K562 (cell line): Measurements from ENCODE around the gene FOXO3. TPM values are rescaled to one million over a fixed set of nuclear protein-coding genes. Genes with fewer than 3 reads are reported as not detected.
"Not testable (repeated sequence)": the region's sequence is repeated elsewhere in the genome, so short reads cannot be mapped to it uniquely, and the experiment has no call there.

Experiments
- ATAC-seq: fragments of 200-7000 bp; cut with Tn5 transposase; 3 replicates; pipeline ENCODE4 v1.9.1; 2020; ENCODE audit warnings: moderate library complexity
- BruUV-seq: library from RNA; stranded (reverse); fragments of 400-500 nt; replicated peaks from 2 replicates; lab custom pipeline; 2021; lab: Mats Ljungman, UMichigan
- CTCF ChIA-PET: fragments of 300-600 bp; formaldehyde crosslinking; extraction: SDS; loops from one replicate; lab custom pipeline; 2021; ENCODE audit warnings: low intra/inter-chr PET ratio; lab: Yijun Ruan, JAX
- POLR2A ChIA-PET: fragments of 300-600, 350-650 bp; sonication (Branson Sonifier 250); formaldehyde crosslinking; extraction: SDS; loops from one replicate; lab custom pipeline; 2021; ENCODE audit warnings: antibody characterized with exemption, inconsistent platforms; lab: Yijun Ruan, JAX
- DNase-seq, 4 experiments: peaks; one replicate each; pipeline versions ENCODE4 v3.0.0 to v3.0.0-alpha.2; 2011 to 2018; ENCODE audit warnings: low spot score in 3 of 4, mixed read lengths in 3 of 4; ENCODE audit errors: extremely low read depth in 1 of 4
- FAIRE-seq: peaks from 2 replicates; lab custom pipeline; 2011; peaks lifted over from hg19 to GRCh38; lab: Jason Lieb, UNC
- H2AFZ ChIP-seq: 2 replicates; pipeline ENCODE4 v1.6.0; 2011; ENCODE audit warnings: low read depth, low read length, control low read depth, inconsistent platforms
- H3K27ac ChIP-seq: fragments of 200-600 bp; 3 replicates; pipeline ENCODE4 v1.8.0; 2011; ENCODE audit warnings: low read depth, mild to moderate bottlenecking, control low read depth, inconsistent platforms, low read length, moderate library complexity, mixed read lengths; ENCODE audit errors: extremely low read depth
- H3K27me3 ChIP-seq, 2 experiments: fragments of 300-600 bp in 1 of 2; 2 replicates in 1 of 2; 3 replicates in 1 of 2; pipeline versions ENCODE4 v1.6.0 to v1.8.0; 2011; ENCODE audit warnings: inconsistent platforms in 2 of 2, low read length in 2 of 2, mild to moderate bottlenecking in 1 of 2, mixed read lengths in 1 of 2, moderate library complexity in 1 of 2; ENCODE audit not compliant: control insufficient read depth in 2 of 2, insufficient read depth in 2 of 2
- H3K36me3 ChIP-seq: fragments of 300-600 bp; 3 replicates; pipeline ENCODE4 v1.8.0; 2011; ENCODE audit warnings: mild to moderate bottlenecking, low read length, inconsistent platforms; ENCODE audit not compliant: control insufficient read depth, insufficient read depth
- H3K4me1 ChIP-seq, 2 experiments: fragments of 200-600 bp in 1 of 2; replicated peaks in 1 of 2; 2 replicates in 1 of 2; 3 replicates in 1 of 2; pipeline versions ENCODE4 v1.5.1 to v1.8.0; 2011; ENCODE audit warnings: inconsistent platforms in 2 of 2, low read length in 2 of 2, mild to moderate bottlenecking in 1 of 2, mixed read lengths in 1 of 2, moderate library complexity in 1 of 2; ENCODE audit not compliant: control insufficient read depth in 2 of 2, insufficient read depth in 2 of 2
- H3K4me2 ChIP-seq: 2 replicates; pipeline ENCODE4 v1.6.1; 2011; ENCODE audit warnings: low read length, control low read depth, inconsistent platforms, mixed read lengths; ENCODE audit not compliant: insufficient read depth
- H3K4me3 ChIP-seq: fragments of 200-600 bp; sonication (generic), shearing (Covaris generic); 2 replicates; pipeline ENCODE4 v1.5.1; 2016; ENCODE audit warnings: control low read depth, inconsistent platforms
- H3K79me2 ChIP-seq: fragments of 200-600 bp; 3 replicates; pipeline ENCODE4 v1.8.0; 2011; ENCODE audit warnings: low read length, inconsistent platforms; ENCODE audit not compliant: control insufficient read depth, insufficient read depth
- H3K9ac ChIP-seq, 2 experiments: 2 replicates each; pipeline versions ENCODE4 v1.6.0 to v1.6.1; 2011; ENCODE audit warnings: low read depth in 2 of 2, low read length in 2 of 2, control low read depth in 1 of 2, inconsistent platforms in 1 of 2, mild to moderate bottlenecking in 1 of 2, mixed read lengths in 1 of 2; ENCODE audit not compliant: insufficient read depth in 1 of 2
- H3K9me1 ChIP-seq: one replicate; pipeline ENCODE4 v1.6.0; 2011; ENCODE audit warnings: inconsistent platforms, mild to moderate bottlenecking, low read length, moderate library complexity; ENCODE audit not compliant: control insufficient read depth, insufficient read depth
- H3K9me3 ChIP-seq: replicated peaks from 2 replicates; pipeline ENCODE4 v1.5.1; 2011; ENCODE audit warnings: low read depth, low read length, inconsistent platforms; ENCODE audit not compliant: control insufficient read depth, insufficient read depth
- H4K20me1 ChIP-seq: replicated peaks from 2 replicates; pipeline ENCODE4 v1.6.1; 2011; ENCODE audit warnings: low read length, inconsistent platforms, mixed read lengths; ENCODE audit not compliant: control insufficient read depth, insufficient read depth
- GATAD2B ChIP-seq: fragments of 450-650 bp; IDR thresholded peaks from 2 replicates; pipeline ENCODE4 v1.6.1; 2017; ENCODE audit warnings: mild to moderate bottlenecking, borderline replicate concordance
- RFX7 ChIP-seq: fragments of 250-450 bp; sonication (Bioruptor Pico); IDR thresholded peaks from 2 replicates; pipeline ENCODE4 v1.5.1; 2021; ENCODE audit warnings: mild to moderate bottlenecking
- TCF3 ChIP-seq: sonication (generic); formaldehyde crosslinking; IDR thresholded peaks from 2 replicates; pipeline ENCODE4 v1.4.0; 2020; ENCODE audit warnings: mild to moderate bottlenecking, missing genetic modification reagents
- TEAD1 ChIP-seq, 2 experiments: fragments of 450-650 bp in 1 of 2; sonication (generic) in 1 of 2; formaldehyde crosslinking; IDR thresholded peaks; 2 replicates each; pipeline versions ENCODE4 v1.4.0 to v1.8.0; 2020 to 2022; ENCODE audit warnings: mild to moderate bottlenecking in 2 of 2, missing genetic modification reagents in 1 of 2
- WGBS: fragments of 100-300 bp; shearing (Covaris generic); methylation state at CpG from one replicate; pipeline ENCODE4 v1.1.6; 2016; ENCODE audit warnings: low coverage, mixed read lengths; ENCODE audit not compliant: insufficient coverage; ENCODE audit errors: missing lambda C conversion rate; 5-methylcytosine and 5-hydroxymethylcytosine counted together
- in situ Hi-C: fragments of 300-500 bp; cut with MboI; formaldehyde crosslinking; loops from 4 replicates; pipeline ENCODE4 v1.15.0; 2018; ENCODE audit warnings: inconsistent platforms, mixed read lengths
- intact Hi-C: fragments of 100-400 bp; cut with micrococcal nuclease; formaldehyde crosslinking; loops from 2 replicates; pipeline ENCODE4 v1.14.2; 2022
- polyA plus RNA-seq, 8 experiments: library from polyadenylated mRNA; depleted of rRNA in 4 of 8; stranded (reverse) in 5 of 8; unstranded in 3 of 8; fragments of >200 nt; fragmentation: Nextera tagmentation in 2 of 8; fragmentation: Illumina TruSeq in 1 of 8; extraction: Ambion mirVana in 2 of 8; extraction: Trizol in 1 of 8; gene quantifications; 2 replicates each; pipeline versions ENCODE4 v1.2.1 to v1.2.3, GENCODE V29; 2011 to 2014; ENCODE audit warnings: inconsistent platforms in 1 of 8, missing spikeins in 1 of 8
- total RNA-seq, 7 experiments: library from RNA; depleted of rRNA in 6 of 7; stranded (reverse); fragments of >200 nt in 6 of 7; fragmentation: Illumina TruSeq in 2 of 7; extraction: Trizol in 2 of 7; gene quantifications; 2 replicates each; pipeline versions ENCODE4 v1.2.1 to v1.2.3, GENCODE V29; 2011 to 2021; ENCODE audit warnings: low replicate concordance in 1 of 7

FOXO3 gene
- total and polyA plus RNA-seq, 9 of the 15 experiments (the other 6 are each of a cell fraction or from before 2014, with no cell fraction given) = 3.0 to 14.6 (median 6.0) TPM

GRCh38 chr6:108662702-108663101 lies 102.0 kb downstream of the FOXO3 start:
- Histone ChIP-seq H3K9me1 (no peaks in the 10 kb centered on the region), H3K4me1 (peaks cover 0 to 5% of the 10 kb centered on the region in 2 experiments; a peak in 2 of 5 replicates), H3K4me3 (no peak overlapping the region), H3K4me2 (no peak overlapping the region), H3K9me3 (no peaks in the 10 kb centered on the region), H3K79me2 (no peaks in the 10 kb centered on the region), H3K36me3 (0 out of 3 replicates have a peak, but pooled peaks cover 3% of the 10 kb centered on the region), H3K27ac (no peak overlapping the region), H4K20me1 (0 out of 2 replicates have a peak, but pooled peaks cover 4% of the 10 kb centered on the region), H3K9ac (no peak overlapping the region), H3K27me3 (no peaks in the 10 kb centered on the region), H2AFZ (no peak overlapping the region)
- 63% methylated on average over 2 of the region's 2 CpGs for WGBS
- BruUV-seq = no TSS peak
- intact Hi-C loops (no loop called here), in situ Hi-C loops (no loop called here)
- no peak for TF ChIP-seq TCF3 (CRISPR knock-in tag)
- no peak for TF ChIP-seq TEAD1 (CRISPR knock-in tag; IDR thresholded peaks at IDR 0.05)
- no peak for TF ChIP-seq RFX7 (CRISPR knock-in tag)
- TF ChIP-seq GATAD2B = no peak
- ATAC-seq (no peak), FAIRE-seq (no peak), DNase-seq (no peak)
- POLR2A ChIA-PET = interaction anchor here (0.6 kb wide), 1 partner anchor 106 kb away, joined by 3 read pairs; no protein-coding TSS in a partner anchor
- CTCF ChIA-PET = no interaction called here

DNA sequence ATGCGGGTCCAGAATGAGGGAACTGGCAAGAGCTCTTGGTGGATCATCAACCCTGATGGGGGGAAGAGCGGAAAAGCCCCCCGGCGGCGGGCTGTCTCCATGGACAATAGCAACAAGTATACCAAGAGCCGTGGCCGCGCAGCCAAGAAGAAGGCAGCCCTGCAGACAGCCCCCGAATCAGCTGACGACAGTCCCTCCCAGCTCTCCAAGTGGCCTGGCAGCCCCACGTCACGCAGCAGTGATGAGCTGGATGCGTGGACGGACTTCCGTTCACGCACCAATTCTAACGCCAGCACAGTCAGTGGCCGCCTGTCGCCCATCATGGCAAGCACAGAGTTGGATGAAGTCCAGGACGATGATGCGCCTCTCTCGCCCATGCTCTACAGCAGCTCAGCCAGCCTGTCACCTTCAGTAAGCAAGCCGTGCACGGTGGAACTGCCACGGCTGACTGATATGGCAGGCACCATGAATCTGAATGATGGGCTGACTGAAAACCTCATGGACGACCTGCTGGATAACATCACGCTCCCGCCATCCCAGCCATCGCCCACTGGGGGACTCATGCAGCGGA lies 102.9 kb downstream of the FOXO3 start:
- H3K4me3 ChIP-seq, H3K27me3 ChIP-seq, H3K36me3 ChIP-seq, ATAC-seq, H3K79me2 ChIP-seq, DNase-seq, intact Hi-C loops, H2AFZ ChIP-seq, H3K4me1 ChIP-seq, POLR2A ChIA-PET, H3K9me3 ChIP-seq, H3K9ac ChIP-seq, H3K4me2 ChIP-seq, FAIRE-seq, H3K9me1 ChIP-seq, H3K27ac ChIP-seq, BruUV-seq, H4K20me1 ChIP-seq, CTCF ChIA-PET, in situ Hi-C loops: not testable (repeated sequence)
- 92% methylated on average over 22 of the region's 30 CpGs for WGBS
